HG03521 (cell line): Measurements from ENCODE around the gene CTNNA1.
"Not testable (repeated sequence)": the region's sequence is repeated elsewhere in the genome, so short reads cannot be mapped to it uniquely, and the experiment has no call there.

Source experiments
- ATAC-seq: cut with Tn5 transposase; IDR thresholded peaks from one replicate; pipeline ENCODE4 v1.9.1; 2021; ENCODE audit warnings: mild to moderate bottlenecking, moderate library complexity; ENCODE audit not compliant: unreplicated experiment

The CTNNA1 gene

DNA sequence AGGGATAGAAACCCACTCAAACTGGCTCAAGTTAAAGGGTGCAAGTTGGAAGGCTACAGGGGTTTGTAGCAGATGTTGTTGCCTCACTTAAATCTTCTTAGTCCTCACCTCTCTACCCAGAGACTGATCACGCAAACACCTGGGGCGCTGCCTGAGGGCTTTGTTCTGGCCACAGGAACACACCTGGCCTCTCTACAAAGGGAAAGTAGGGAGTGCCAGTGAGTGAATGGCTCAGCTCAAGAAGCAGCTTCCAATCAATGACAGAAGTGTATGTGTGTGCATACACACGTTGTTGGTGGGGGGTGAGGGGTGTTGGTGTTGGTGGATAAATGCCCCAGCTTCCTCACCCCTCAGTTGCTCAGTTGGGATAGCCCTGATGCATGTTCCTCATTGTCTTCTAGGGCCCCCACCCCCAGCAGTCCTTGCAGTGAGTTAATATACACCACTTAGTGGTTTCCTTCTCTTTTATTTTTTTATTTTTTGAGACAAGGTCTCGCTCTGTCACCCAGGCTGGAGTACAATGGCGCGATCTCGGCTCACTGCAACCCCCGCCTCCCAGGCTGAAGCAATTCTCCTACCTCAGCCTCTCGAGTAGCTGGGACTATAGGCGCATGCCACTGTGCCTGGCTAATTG lies 30.6 kb upstream of the CTNNA1 start:
- no peak for ATAC-seq

DNA sequence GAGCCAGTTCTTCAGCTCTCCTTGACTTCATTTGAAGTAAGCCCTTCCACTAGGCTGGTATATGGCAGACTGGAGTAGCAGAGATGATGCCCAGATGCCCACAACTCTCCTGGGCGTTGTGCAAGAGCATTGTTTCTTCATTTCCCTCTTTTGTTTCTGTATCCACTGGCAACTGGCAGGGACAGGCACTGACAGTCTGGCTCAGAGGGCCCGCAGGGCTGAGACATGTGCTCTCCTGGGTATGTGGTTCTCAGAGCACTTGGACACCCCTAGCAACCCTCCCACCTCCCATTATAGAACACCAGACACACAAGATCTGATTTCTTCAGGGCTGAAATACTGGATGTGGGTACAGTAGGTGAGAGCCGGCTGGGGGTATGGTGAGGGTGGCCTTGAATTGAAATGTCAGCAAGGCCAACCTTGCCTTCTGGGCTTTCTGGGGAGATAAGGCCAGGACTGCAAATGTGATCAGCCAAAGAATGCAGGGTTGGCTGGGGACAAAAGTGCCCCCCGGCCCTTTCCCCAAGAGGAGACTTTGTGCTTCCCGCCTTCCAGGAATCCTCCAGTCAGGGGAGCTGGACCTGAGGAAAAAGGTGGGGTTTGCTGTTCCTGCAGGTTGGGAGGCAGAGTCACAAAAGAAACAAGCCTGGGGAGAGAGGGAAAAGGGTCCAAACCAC lies 28.6 kb upstream of the CTNNA1 start:
- ATAC-seq, result no peak

DNA sequence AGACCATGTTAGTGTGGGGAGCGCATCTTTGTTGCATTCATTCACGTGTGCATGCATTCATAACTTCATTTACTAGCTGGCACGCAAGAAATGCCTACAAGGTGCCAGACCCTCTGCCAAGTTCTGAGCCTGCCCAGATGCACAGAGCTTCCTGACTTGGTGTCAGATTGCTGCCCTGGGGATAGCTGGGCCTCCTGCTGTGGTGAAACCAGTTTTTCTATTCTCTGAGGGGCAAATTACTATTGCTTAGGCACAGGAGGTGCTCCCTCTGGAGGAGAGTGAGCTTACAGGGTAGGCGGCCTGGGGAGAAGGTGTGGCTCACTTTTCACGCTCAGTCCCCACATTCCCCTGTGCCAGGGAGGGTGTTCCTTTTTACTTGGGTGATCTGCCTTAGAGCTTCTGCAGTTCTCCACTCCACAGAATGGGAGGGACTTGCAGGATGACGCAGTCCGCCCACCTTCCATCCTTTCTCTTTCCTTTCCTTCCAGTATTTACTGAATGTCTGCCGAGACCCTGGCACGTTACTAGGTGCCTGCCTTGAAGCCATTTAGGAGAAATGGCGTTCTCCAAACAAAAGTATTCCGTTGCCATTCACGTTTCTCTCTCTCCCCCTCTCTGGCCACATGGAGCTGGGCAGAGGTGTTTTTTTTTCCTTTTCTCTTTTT lies 27.9 kb upstream of the CTNNA1 start:
- no peak for ATAC-seq

DNA sequence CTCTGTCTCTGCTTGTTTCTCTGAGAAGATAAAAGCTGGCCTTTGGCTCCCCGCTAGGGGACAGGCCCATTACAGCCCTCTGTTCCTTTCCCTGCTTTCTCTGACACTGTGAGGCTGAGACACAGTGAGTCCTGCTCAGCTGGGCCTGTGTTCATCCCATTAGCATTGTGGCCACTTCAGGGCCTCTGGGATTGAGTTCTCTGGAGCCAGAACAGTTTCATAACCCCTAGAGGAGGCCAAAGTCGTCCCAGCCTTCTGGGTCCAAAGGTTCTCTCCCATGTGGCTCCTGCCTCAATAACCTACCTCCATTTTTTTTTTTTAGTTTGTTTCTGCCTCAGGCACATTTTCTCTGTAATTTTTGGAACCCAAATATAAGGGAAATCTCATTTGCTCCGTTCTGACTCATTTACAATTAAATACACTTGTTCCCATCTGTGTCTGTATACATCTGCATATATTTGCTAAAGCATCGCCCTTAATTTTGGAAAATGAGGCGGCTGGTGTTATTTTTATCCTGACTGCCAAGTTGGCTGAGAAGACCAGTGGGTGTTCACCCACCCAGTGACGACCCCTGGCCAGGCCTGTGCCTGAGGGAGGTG lies 27.3 kb upstream of the CTNNA1 start:
- no peak for ATAC-seq

DNA sequence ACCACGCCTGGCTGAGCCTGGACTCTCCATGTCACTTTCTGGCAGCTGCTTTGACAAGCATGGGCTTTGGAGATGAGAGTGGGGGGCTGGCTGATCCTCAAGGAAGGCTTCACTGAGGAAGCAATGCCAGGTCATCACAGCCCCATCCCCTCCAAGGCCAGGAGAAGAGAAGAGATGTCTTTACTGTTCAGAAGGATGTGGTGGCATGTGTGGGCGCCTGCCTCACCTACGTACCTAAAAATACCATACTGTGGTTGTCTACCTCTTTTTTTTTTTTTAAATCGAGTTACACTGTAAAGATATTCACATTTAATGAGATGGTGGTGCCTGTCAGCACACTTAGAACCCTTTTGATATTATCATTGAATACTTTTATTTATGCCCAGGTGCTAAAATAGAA lies 26.4 kb upstream of the CTNNA1 start:
- ATAC-seq, result no peak

DNA sequence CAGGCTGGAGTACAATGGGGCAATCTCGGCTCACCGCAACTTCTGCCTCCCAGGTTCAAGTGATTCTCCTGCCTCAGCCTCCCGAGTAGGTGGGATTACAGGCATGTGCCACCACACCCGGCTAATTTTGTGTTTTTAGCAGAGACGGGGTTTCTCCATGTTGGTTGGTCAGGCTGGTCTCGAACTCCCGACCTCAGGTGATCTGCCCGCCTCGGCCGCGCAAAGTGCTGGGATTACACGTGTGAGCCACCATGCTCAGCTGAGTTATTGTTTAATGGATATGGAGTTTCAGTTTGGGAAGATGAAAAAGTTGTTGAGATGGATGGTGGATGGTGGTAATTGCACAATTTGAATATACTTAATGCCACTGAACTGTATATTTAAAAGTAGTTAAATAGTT lies 22.7 kb upstream of the CTNNA1 start:
- not testable (repeated sequence) for ATAC-seq

DNA sequence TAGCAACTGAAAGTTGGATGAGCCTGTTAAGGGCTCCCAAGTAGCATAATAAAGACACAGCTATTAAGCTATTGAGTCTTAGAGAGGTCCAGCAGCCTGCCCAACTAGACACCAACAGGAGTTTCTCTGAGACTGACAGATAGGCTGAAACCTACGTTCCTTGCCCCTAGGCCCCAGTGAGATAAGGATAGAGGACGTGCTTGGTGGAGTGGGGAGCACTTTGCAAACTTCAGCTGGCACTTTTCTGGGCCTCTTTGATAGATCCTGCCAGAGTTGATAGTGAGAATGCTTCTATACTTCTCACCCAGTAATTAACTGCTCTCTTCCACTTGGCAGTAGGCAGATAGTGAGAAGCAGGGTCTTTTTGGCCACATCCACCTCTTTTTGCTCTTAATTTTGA lies 20.8 kb upstream of the CTNNA1 start:
- ATAC-seq, result no peak

DNA sequence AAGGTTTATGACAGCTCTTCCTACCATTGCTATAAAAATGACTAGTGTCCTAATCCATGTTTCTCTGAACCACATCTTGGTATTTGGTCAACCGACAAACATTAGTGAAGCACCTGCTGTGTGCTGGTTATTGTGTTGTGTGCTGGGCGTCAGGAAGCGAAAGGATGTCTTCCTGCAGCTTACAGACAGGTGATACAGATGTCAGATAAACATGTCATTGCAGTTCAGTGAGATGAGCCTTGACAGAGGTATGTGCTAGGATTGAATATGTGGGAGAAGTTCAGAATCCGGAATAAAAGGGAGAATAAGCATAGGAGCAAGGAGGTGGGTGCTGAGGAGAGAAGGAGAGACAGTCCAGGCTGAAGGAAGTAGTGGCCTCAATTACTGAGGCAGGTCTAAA lies 20.3 kb upstream of the CTNNA1 start:
- ATAC-seq, result no peak

DNA sequence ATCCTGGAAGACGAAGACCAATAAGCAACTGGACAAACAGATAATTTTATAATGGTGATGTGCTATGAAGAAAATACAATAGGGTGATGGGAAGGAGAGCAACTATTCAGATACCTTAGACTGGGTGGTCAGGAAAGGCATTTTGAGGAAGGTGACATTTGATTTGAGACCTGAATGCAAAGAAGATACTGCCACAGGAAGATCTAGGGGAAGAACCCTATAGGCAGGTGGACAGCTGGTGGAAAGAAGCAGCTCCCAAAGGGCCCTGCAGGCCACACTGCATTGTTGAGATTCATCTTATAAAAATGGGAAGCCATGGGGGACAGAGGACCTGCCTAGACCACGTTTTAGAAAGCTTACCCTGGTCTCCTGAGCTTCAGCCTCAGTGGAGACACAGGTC lies 19.7 kb upstream of the CTNNA1 start:
- ATAC-seq, result no peak

DNA sequence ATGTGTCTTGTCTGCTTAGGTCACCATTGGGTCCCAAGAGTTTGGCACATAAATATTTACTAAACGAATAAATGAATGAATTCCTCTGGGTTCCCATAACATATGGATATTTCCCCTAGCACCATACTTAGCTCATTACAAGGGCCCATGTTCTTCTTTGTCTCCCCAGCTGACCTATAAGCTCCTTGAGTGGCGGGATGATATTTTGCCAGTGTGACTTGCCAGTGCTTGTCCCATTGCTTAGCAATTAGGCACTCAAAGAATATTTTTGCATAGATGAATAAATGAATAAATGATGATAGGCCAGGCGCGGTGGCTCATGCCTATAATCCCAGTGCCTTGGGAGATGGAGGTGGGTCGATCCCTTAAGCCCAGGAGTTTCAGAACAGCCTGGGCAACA lies 16.9 kb upstream of the CTNNA1 start:
- ATAC-seq, result no peak

DNA sequence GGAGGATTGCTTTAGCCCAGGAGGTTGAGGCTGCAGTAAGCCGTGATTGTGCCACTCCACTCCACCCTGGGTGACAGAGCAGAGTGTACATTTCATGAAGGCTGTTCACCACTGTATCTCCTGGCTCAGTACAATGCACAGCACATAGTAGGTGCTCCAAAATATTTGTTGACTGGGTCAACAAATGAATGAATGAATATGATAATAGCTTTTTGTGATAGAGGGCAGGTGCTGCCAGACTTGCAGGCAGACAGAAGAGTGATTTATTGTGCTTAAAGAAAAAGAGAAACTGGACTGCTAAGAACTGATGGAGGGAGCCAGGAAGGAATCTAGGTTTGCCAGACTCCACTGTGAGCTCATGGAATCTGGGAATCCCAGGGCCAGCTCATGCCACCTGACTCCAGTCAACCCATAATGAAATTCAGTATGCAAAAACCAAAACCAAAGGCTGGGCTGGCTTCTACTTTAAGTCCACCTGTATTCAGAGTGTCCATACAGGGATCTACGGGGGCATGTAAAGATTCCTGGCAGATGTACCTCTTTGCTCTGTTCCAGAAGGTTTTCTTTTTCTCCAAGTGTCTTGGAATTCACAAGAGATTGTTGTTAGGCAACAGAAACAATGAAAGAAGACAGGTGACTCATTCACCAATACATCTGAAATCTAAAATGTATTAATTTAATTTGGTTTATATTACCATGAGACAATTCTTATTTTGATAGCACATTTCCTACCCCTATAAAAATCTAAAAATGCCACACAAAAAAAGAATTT lies 15.5 kb upstream of the CTNNA1 start:
- no peak for ATAC-seq

DNA sequence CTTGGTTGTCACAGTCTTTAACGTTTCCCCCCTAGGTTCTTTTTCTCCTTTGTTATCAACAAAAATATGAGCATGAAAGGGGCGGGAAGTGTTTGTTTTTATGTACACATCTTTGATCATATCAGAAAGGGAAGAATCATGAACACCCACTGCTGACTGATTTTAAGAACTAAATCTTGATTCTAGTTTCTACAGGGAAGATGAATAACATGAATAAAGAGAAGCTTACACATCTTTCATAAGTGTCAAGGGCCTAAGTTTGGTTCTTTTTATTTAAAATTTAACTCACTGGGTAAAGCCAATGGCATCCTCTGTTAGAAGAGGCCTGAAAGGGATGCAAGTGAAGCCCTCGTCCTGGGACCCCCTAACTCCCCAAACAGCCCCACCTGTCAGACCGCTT lies 14.8 kb upstream of the CTNNA1 start:
- ATAC-seq, result no peak

DNA sequence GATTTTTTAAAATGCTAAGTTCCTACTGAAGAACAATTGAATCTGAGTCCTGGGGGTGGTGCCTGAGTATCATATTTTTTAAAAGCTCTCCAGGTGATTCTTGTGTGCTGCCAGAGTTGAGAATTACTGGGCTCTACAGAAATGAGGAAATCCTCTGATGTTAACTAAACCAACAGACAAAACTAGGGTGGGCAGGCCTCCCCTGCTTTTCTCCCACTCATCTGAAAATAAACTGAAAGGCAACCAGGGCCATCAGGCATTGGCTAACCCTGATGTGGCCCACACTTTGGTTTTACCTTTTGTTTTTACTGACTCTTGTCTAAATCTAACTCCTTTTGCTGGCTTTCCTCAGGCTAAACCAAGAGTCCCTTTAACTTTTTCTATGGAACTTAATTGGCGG lies 13.3 kb upstream of the CTNNA1 start:
- ATAC-seq, result no peak

DNA sequence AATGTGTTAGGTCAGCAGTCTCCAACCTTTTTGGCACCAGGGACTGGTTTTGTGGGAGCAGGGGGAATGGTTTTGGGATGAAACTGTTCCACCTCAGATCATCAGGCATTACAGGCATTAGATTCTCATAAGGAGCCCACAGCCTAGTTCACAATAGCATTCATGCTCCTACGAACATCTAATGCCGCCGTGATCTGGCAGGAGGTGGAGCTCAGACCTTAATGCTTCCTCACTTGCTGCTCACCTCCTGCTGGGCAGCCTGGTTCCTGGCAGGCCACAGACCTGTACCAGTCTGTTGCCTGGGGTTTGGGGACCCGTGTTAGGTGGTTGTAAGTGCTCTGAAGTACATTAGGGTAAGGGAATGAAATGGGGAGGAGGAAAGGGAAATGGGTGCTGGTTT lies 9.7 kb upstream of the CTNNA1 start:
- ATAC-seq, result no peak

DNA sequence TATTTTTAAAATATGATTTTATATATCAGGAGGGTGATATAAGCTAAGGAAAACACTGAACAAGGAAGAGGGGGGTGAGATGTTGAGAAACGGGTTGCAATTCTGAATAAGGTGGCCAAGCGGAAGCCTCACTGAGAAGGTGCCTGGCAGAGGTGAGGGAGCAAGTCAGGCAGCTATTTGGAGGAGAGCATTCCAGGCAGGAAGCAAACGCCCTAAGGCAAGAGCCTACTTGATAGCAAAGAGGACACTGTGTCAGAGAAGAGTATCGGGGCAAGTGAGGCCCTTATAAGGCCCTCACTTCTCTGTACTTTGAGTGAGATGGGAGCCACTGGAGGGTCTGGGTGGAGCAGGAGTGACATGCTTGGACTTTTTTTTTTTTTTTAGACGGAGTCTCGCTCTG lies 8.0 kb upstream of the CTNNA1 start:
- ATAC-seq, result no peak

DNA sequence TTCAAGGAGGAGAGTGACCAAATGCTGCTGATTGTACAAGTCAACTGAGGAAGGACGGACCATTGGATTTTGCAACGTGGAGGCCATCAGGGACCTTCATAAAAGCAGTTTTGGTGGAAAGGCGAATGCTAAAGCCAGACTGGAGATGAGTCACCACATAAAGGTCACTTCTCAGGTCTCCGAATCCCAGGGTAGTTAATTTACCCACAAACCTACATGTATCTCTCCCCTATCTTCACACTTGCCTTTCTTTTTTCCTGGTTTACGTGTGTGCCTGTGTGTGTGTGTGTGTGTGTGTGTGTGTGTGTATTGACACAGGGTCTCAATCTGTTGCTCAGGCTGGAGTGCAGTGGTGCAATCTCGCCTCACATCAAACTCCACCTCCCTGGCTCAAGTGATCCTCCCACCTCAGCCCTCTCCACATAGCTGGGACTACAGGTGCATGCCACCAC lies 4.6 kb upstream of the CTNNA1 start:
- no peak for ATAC-seq

DNA sequence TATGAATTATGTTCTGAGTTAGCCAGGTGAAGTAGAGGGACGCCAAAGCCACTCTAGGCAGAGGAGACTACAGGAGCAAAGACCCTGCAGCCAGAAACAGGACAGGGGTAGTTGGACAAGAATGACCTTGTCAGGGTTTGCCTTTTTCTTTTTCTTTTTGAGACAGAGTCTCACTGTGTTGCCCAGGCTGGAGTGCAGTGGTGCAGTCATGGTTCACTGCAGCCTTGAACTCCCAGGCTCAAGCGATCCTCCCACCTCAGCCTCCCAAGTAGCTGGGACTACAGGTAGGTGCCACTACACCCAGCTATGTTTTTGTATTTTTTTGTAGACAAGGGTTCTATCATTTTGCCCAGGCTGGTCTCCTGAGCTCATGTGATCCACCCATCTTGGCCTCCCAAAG lies 1.9 kb upstream of the CTNNA1 start:
- not testable (repeated sequence) for ATAC-seq

DNA sequence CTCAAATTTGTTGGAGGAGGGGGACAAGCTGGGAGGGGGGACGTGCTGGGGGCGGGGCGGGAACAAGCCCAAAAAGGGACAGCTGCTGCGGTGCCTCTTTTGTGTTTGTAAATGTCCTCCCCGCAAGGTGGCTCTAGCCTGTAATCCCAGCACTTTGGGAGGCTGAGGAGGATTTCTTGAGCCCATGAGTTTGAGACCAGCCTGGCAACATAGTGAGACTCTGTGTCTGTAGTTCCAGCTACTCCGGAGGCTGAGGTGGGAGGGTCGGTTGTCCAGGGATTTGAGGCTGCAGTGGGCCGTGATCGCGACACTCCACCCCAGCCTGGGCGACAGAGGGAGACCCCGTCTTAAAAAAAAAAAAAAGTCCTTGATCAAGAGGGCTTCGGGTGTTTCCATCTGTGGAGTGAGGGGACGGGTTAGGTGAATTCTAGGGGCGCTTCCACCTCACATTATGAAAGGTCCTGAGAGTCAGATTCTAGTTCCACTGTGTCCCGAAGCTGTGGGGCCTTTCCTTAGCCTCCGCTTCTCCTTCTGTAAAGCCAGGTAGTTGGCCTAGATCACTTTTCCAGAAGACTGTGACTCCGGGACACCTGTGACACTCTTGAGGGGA lies 779 bp upstream of the CTNNA1 start:
- ATAC-seq, result peak; percentile 6

DNA sequence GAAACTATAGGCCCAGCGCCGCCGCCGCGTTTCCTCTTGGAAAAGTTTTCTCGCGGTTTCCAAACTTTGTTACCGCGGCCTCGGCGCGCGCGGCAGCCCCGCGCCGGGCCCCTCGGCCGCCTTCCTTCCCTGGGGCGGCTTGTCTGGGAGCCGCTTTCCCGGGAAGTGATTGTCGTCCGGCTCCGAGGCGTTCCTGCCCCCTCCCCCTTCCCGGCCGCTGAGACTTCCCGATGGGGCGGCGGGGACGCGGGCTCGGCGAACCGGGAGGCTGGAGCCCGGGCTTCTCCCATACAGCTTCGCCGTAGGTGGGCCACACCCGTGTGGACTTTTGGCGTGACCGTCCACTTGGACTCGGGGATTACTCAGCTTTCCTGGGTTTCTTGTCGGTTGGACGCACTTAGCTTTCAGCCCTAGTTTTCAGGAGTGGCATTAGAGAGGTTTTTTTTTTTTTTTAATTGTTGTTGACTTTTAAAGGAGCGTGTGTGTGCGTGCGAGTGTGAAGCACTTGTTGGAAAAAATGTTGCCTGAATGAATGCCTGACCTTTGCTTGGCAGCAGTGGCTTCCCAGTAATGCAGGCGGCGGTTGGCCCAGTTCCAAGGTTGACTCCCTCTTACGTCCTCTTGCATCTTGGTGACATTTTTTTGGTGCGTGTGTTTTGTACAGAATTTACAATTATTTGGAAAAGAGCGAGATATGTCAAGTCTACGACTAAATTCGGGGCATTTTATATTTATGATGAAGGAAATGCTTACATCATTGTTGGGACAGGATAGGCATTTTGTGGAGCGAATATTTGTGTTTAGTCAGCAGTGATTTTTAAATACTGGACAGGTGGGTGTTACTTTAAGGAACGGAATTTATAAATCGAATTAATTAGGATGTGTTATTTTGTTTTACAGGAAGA lies 821 bp downstream of the CTNNA1 start:
- ATAC-seq, result no peak

DNA sequence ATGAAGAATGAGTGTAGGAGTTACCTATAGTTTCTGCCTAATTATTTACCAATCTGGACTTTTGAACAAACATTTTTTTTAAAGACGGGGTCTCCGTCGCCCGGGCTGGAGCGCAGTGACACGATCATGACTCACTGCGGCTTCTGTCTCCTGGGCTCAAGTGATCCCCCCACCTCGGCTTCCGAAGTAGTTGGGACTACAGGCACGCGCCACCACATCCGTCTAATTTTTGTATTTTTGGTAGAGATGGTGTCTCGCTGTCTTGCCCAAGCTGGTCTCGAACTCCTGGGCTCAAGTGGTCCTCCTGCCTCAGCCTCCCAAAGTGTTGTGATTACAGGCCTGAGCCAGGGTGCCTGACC lies 1.5 kb downstream of the CTNNA1 start:
- no peak for ATAC-seq
